Cerebellar cortex (tissue), 1 donor: Measurements from ENCODE around the gene NR4A3.

ENCODE experiments used
- DNase-seq: peaks from one replicate; pipeline ENCODE4 v3.0.0-alpha.2; 2015; ENCODE audit warnings: low spot score

Gene NR4A3

GRCh38 chr9:99878651-99879050 is 57.0 kb downstream of the NR4A3 start:
- DNase-seq, result no peak

- DNase-seq, result no peak
Measured at GRCh38 chr9:99881769-99882168, 60.1 kb downstream of the NR4A3 start.

- DNase-seq, result no peak
Measured at GRCh38 chr9:99885747-99886146, 64.1 kb downstream of the NR4A3 start.

DNA sequence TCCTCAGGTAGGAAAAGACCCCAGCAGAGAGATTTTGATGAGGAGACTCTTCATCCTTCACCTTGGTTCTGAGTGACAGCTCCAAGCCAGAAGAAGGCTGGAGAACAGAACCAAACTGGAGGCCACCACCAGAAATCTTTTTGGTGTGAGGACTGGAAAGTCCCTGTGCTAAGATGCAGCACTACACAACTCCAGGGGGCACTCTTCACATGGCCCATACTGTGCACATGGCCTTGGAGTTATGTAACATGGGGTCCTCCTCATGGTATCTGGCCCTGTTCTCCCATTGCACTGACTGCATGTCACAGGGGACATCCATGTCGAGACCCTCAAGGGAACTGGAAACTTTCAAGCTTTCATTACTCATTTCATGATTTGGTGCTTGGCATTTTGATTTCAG is 67.4 kb downstream of the NR4A3 start:
- no peak for DNase-seq

GRCh38 chr9:99894826-99895225 is 73.1 kb downstream of the NR4A3 start:
- DNase-seq, result no peak

- DNase-seq, result no peak
Measured at GRCh38 chr9:99895510-99895909, 73.8 kb downstream of the NR4A3 start.

DNA sequence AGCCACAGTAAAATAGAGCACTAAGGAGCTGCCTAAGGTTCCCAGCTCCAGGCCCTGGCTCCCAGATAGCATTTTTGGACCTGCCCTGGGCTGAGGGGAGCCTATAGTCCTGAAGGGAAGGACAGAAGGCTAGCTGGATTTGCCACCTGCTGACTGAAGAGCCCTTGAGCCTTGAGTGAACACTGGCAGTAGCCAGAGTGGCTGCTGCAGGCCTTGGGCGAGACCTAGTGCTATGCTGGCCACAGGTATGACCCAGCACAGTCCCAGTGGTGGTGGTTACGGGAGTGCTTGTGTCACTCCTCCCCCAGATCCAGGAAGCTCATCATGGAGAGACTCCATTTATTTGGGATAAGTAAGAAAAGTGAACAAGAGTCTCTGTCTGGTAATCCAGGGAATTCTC is 74.4 kb downstream of the NR4A3 start:
- DNase-seq, result no peak

DNA sequence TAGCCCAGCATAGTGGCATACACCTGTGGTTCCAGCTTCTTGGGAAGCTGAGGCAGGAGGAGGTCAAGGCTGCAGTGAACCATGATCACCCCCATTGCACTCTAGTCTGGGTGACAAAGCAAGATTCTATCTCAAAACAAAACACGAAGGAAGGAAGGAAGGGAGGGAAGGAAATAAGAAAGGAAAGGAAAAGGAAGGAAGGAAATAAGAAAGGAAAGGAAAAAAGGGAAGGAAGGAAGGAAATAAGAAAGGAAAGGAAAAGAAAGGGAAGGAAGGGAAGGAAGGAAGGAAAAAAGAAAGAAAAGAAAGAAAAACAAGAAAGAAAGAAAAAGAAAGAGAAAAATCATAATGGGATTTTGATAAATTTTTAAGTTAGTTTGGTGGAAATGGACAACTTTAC is 81.7 kb downstream of the NR4A3 start:
- DNase-seq, result no peak

- peak; percentile 16 for DNase-seq
Measured at GRCh38 chr9:99905833-99906402, 84.2 kb downstream of the NR4A3 start.

DNA sequence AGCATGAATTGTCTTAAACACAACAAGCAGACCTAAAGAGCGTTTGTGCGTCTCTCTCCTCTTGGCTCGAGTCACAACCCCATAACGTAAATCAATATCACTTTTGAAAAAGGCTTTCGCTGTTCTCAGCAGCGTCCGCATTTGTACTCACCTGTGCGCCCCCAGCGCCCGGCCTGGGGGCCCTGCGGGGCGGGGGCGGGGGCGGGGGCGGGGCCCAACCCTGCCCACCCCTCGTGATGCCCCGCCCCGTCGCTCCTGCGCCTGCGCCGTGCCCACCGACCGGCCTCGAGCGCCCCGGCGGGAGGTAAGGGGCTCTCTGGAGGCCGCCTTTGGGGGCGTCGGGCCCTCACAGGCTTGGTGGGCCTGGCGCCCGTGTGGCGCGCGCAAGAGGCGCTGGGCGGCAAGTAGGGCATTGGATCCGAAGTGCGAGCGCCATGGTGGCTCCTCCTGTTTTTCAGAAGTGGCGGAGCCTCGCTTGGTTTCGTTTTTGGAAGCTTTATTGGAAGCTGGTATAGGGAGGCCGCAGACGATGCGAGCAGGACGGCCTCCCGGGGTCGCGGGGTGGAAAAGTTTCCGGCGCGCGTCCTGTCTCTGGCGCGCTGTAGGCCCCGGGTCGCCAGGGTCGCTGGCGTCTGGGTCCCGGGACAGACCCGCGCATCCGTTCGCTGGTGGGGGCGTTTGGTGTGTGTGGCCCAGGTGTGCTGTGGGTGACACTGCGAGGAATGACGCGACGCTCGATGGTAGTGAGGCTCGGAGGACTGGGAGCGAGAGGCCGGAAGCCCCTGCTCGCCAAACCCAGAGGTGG is 84.9 kb downstream of the NR4A3 start, which contains the start of gene STX17:
TSS of gene STX17 (plus strand) at position 252 of the 805 bp plus-strand sequence. CDS start 8,586 bp downstream, outside the sequence.
- DNase-seq, result peak; percentile 66

GRCh38 chr9:99907208-99907532 is 85.5 kb downstream of the NR4A3 start:
- DNase-seq, result no peak

DNA sequence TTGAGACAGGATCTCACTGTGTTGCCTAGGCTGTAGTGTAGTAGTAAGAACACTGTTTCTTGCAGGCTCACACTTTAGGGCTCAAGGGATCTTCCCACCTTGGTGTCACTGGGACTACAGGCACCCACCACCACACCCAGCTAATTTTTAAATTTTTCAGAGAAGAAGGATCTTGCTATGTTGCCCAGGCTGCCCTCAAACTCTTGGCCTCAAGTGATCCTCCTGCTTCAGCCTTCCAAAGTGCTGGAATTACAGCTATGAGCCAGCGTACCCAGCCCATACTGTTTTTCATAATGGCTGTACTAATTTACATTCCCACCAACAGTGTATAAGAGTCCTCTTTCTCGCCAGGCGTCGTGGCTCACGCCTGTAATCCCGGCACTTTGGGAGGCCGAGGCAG is 89.9 kb downstream of the NR4A3 start:
- no peak for DNase-seq
